GM12873 (cell line): Measurements from ENCODE around the gene WDR17.

ENCODE experiments used
- CTCF ChIP-seq: IDR thresholded peaks from 2 replicates; pipeline ENCODE4 v1.5.1; 2012; ENCODE audit warnings: low read depth, mild to moderate bottlenecking, moderate library complexity, low read length, control low read depth; ENCODE audit not compliant: insufficient read depth; ENCODE audit errors: missing control alignments

The WDR17 gene

GRCh38 chr4:176209535-176209934 is 143.9 kb downstream of the WDR17 start:
- no peak for TF ChIP-seq CTCF

- no peak for TF ChIP-seq CTCF
Observed at GRCh38 chr4:176210101-176210500, 144.5 kb downstream of the WDR17 start.

- no peak for TF ChIP-seq CTCF
Observed at GRCh38 chr4:176210579-176211296, 145.1 kb downstream of the WDR17 start.

- no peak for TF ChIP-seq CTCF
Observed at GRCh38 chr4:176217510-176217909, 151.9 kb downstream of the WDR17 start.

DNA sequence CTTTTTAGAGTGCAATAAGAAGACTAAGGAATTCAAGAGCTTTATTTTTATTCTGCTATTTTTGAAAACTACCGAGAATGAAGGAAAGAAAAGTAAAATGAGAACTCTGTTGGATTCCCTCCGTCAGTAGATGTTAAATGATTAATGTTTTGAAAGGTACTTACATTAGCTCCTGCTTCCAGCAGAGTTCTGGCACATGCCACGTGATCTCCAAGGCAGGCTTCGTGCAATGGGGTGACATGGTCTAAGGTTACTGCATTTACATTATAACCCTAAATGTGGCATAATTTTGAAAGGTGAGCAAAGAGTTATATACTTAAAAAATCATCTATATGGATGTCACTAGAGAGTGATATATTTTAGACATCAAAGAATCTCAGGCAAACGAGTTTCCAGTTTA is 156.5 kb downstream of the WDR17 start:
- no peak for TF ChIP-seq CTCF

DNA sequence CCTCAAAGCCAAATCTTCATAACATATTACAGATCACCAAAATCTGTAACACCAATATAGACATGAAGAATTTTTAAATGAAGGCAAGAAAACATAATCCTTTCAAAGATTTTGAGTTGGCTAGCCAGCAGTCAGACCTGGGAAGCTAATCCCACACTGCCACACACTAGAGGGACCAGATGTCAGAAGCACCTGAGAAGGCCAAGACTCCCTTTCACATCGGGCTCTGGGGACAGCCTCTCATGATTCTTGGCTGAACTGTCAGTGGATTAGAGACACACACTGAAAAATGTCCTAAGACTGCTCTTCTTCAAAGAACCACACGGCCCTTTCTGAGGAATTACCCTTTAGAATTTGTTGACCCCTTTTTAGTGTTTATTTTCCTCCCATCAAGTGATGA is 157.9 kb downstream of the WDR17 start:
- TF ChIP-seq CTCF = no peak

- TF ChIP-seq CTCF = no peak
Observed at GRCh38 chr4:176226736-176227135, 161.1 kb downstream of the WDR17 start.
